ENCODE results near the gene SLC30A2. TPM values are rescaled to one million over a fixed set of nuclear protein-coding genes. Genes with fewer than 3 reads are reported as not detected.

Gene SLC30A2
- total RNA-seq, 2 experiments from 2014 or later, result not detected

GRCh38 chr1:26079960-26080814, 34.3 kb upstream of the SLC30A2 start:
- Mint-ChIP-seq H3K27ac (no peak overlapping the region), H3K27me3 (peaks cover 12% of the 10 kb centered on the region), H3K4me3 (no peak overlapping the region), H3K4me1 (ENCODE audit: low read depth) (peaks cover 11% of the 10 kb centered on the region), H3K9me3 (no peaks in the 10 kb centered on the region), H3K36me3 (no peaks in the 10 kb centered on the region)
- no peak for DNase-seq
- intact Hi-C loops (cut with micrococcal nuclease), result no loop called here
- ChIA-PET POLR2A (no interaction called here), CTCF (interaction anchor here (1.0 kb wide), 1 partner anchor 44 kb away, joined by 3 read pairs; no protein-coding TSS in a partner anchor)

- H3K9me3 Mint-ChIP-seq, result no peaks in the 10 kb centered on the region
- intact Hi-C loops (cut with micrococcal nuclease), result no loop called here
- peaks cover 5% of the 10 kb centered on the region for H3K27me3 Mint-ChIP-seq
- ChIA-PET CTCF (no interaction called here), POLR2A (no interaction called here)
- H3K4me1 Mint-ChIP-seq (ENCODE audit: low read depth), result peaks cover 11% of the 10 kb centered on the region
- H3K36me3 Mint-ChIP-seq, result no peaks in the 10 kb centered on the region
- no peak for DNase-seq
- no peak overlapping the region for H3K27ac Mint-ChIP-seq
- H3K4me3 Mint-ChIP-seq, result no peak overlapping the region
These were observed 33.3 kb upstream of the SLC30A2 start for GRCh38 chr1:26079178-26079563.

- POLR2A ChIA-PET, result no interaction called here
- Mint-ChIP-seq H3K4me1 (ENCODE audit: low read depth) (peaks cover 11% of the 10 kb centered on the region), H3K27me3 (no peaks in the 10 kb centered on the region), H3K27ac (no peak overlapping the region), H3K36me3 (no peaks in the 10 kb centered on the region), H3K9me3 (no peaks in the 10 kb centered on the region), H3K4me3 (no peak overlapping the region)
- intact Hi-C loops (cut with micrococcal nuclease), result no loop called here
- no peak for DNase-seq
- CTCF ChIA-PET, result no interaction called here
These were observed 32.6 kb upstream of the SLC30A2 start for GRCh38 chr1:26078286-26079177.

- POLR2A ChIA-PET, result no interaction called here
- no peaks in the 10 kb centered on the region for H3K27me3 Mint-ChIP-seq
- CTCF ChIA-PET, result interaction anchor here (0.6 kb wide), 1 partner anchor 399 kb away, joined by 3 read pairs; no protein-coding TSS in a partner anchor
- no peaks in the 10 kb centered on the region for H3K36me3 Mint-ChIP-seq
- H3K4me1 Mint-ChIP-seq (ENCODE audit: low read depth), result peaks cover 11% of the 10 kb centered on the region
- DNase-seq, result no peak
- intact Hi-C loops (cut with micrococcal nuclease), result no loop called here
- H3K27ac Mint-ChIP-seq, result no peak overlapping the region
- no peak overlapping the region for H3K4me3 Mint-ChIP-seq
- H3K9me3 Mint-ChIP-seq, result no peaks in the 10 kb centered on the region
These were observed 31.6 kb upstream of the SLC30A2 start for GRCh38 chr1:26077524-26077923.

DNA sequence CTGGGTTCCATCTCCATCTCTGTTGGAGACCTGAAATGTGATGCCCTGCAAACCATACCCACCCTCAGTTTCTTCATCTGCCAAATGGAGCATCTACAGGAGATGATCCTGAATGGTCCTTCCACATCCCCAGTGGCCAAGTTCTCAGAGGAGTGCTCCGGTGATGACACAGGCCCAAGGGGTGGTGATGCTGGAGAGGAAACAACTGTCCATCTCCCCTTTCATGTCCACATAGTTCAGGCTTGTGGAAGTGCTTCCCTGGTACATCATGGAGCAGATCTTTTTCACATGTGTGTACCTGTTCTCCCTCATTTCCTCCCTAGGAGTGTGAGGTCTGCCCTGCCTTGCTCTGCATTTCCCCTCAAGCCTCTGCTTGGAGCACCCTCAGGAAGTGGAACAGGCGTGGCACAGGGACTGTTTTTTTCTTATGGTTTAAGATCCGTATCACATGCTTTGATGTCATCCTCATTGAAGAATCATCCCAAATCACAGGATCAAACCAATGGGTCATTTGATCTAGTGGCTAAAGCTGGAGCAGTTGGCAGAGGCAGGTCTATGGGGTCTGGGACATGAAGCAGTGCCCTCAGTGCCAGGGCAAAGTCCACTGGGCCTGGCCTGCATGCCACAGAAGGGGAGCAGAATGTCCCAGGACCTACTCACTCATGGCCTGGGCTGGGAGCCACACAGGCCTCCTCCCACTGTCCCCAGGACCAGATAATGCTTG, 29.7 kb upstream of the SLC30A2 start:
- intact Hi-C loops (cut with micrococcal nuclease), result no loop called here
- H3K27ac Mint-ChIP-seq, result no peak overlapping the region
- H3K9me3 Mint-ChIP-seq, result no peaks in the 10 kb centered on the region
- no peaks in the 10 kb centered on the region for H3K36me3 Mint-ChIP-seq
- H3K27me3 Mint-ChIP-seq, result no peaks in the 10 kb centered on the region
- peaks cover 11% of the 10 kb centered on the region for H3K4me1 Mint-ChIP-seq (ENCODE audit: low read depth)
- ChIA-PET POLR2A (no interaction called here), CTCF (no interaction called here)
- no peak for DNase-seq
- no peak overlapping the region for H3K4me3 Mint-ChIP-seq

DNA sequence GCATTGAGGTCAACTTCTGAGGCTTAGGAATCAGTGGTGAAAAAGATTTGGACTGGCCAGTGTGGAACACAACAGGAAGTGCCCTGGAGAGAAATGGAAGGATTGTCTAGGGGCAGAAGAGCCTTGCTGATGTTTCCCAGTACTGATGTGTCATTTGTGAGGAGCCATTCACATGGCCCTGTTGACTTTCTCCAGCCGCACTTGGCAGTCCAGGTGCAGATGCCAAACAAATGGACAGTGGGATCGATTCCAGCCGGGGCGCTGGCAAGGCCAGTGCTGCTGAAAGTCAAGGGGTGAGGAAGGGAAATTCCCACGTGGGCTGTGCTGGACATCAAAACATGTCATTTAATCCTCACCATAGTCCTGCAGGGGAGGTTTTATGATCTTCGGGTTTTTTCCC, 26.4 kb upstream of the SLC30A2 start:
- CTCF ChIA-PET, result no interaction called here
- no peaks in the 10 kb centered on the region for H3K9me3 Mint-ChIP-seq
- H3K27me3 Mint-ChIP-seq, result no peaks in the 10 kb centered on the region
- DNase-seq, result no peak
- no peak overlapping the region for H3K27ac Mint-ChIP-seq
- H3K4me3 Mint-ChIP-seq, result no peak overlapping the region
- intact Hi-C loops (cut with micrococcal nuclease), result no loop called here
- POLR2A ChIA-PET, result no interaction called here
- H3K36me3 Mint-ChIP-seq, result no peaks in the 10 kb centered on the region
- peaks cover 8% of the 10 kb centered on the region for H3K4me1 Mint-ChIP-seq (ENCODE audit: low read depth)

- H3K36me3 Mint-ChIP-seq, result no peaks in the 10 kb centered on the region
- no peak overlapping the region for H3K27ac Mint-ChIP-seq
- H3K9me3 Mint-ChIP-seq, result no peaks in the 10 kb centered on the region
- no peak overlapping the region for H3K4me3 Mint-ChIP-seq
- CTCF ChIA-PET, result interaction anchor here (0.9 to 1.3 kb wide), 2 partner anchors 35 to 74 kb away, joined by 4 to 6 read pairs; no protein-coding TSS in a partner anchor
- peaks cover 7% of the 10 kb centered on the region for H3K4me1 Mint-ChIP-seq (ENCODE audit: low read depth)
- no peaks in the 10 kb centered on the region for H3K27me3 Mint-ChIP-seq
- POLR2A ChIA-PET, result no interaction called here
- intact Hi-C loops (cut with micrococcal nuclease), result no loop called here
- no peak for DNase-seq
These were observed 25.0 kb upstream of the SLC30A2 start for GRCh38 chr1:26070963-26071342.

GRCh38 chr1:26070296-26070962, 24.5 kb upstream of the SLC30A2 start:
- intact Hi-C loops (cut with micrococcal nuclease), result no loop called here
- no peak for DNase-seq
- H3K27ac Mint-ChIP-seq, result no peak overlapping the region
- H3K9me3 Mint-ChIP-seq, result no peaks in the 10 kb centered on the region
- no peaks in the 10 kb centered on the region for H3K27me3 Mint-ChIP-seq
- no peak overlapping the region for H3K4me3 Mint-ChIP-seq
- ChIA-PET CTCF (interaction anchor here (0.9 to 1.3 kb wide), 2 partner anchors 34 to 75 kb away, joined by 4 to 6 read pairs; no protein-coding TSS in a partner anchor), POLR2A (no interaction called here)
- H3K36me3 Mint-ChIP-seq, result no peaks in the 10 kb centered on the region
- peaks cover 1% of the 10 kb centered on the region for H3K4me1 Mint-ChIP-seq (ENCODE audit: low read depth)

GRCh38 chr1:26069941-26070295, 24.0 kb upstream of the SLC30A2 start:
- no peak overlapping the region for H3K4me3 Mint-ChIP-seq
- no peaks in the 10 kb centered on the region for H3K9me3 Mint-ChIP-seq
- ChIA-PET POLR2A (no interaction called here), CTCF (interaction anchor here (0.9 kb wide), 1 partner anchor 34 kb away, joined by 4 read pairs; no protein-coding TSS in a partner anchor)
- H3K4me1 Mint-ChIP-seq (ENCODE audit: low read depth), result no peaks in the 10 kb centered on the region
- H3K36me3 Mint-ChIP-seq, result no peaks in the 10 kb centered on the region
- H3K27ac Mint-ChIP-seq, result no peak overlapping the region
- intact Hi-C loops (cut with micrococcal nuclease), result no loop called here
- no peaks in the 10 kb centered on the region for H3K27me3 Mint-ChIP-seq
- no peak for DNase-seq

DNA sequence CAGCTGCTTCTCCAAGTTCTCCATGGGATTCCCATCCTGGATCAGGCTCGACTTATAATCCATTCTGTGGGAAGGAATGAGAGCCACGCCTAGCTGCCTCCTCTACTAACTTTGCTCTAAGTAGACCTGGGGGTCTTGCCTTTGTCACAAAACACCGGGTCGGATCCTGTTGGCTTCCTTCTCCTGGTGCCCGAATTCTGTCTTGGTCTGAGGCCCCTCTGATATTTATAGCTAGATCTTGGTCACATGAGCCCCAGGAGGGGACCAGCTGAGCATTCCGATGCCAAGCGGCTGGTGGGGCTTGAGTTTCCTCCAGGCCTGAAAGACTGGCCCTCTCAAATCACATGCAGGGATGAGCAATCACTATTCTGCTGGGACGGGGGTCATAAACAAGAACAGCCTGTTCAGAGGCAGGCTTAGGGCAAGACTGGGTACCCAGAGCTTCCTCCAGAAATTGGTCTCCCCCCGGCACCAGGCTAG, 21.6 kb upstream of the SLC30A2 start, which contains the start of gene TRIM63:
Gene TRIM63 (minus strand): TSS at position 199 of the 480 bp plus-strand sequence. CDS start 136 bp downstream, at position 63.
- ChIA-PET CTCF (no interaction called here), POLR2A (no interaction called here)
- intact Hi-C loops (cut with micrococcal nuclease), result no loop called here
- no peaks in the 10 kb centered on the region for H3K9me3 Mint-ChIP-seq
- H3K36me3 Mint-ChIP-seq, result no peaks in the 10 kb centered on the region
- no peaks in the 10 kb centered on the region for H3K4me1 Mint-ChIP-seq (ENCODE audit: low read depth)
- no peaks in the 10 kb centered on the region for H3K27me3 Mint-ChIP-seq
- no peak within 1 kb of the TSS for H3K27ac Mint-ChIP-seq
- DNase-seq, result no peak
- H3K4me3 Mint-ChIP-seq, result no peak within 1 kb of the TSS

DNA sequence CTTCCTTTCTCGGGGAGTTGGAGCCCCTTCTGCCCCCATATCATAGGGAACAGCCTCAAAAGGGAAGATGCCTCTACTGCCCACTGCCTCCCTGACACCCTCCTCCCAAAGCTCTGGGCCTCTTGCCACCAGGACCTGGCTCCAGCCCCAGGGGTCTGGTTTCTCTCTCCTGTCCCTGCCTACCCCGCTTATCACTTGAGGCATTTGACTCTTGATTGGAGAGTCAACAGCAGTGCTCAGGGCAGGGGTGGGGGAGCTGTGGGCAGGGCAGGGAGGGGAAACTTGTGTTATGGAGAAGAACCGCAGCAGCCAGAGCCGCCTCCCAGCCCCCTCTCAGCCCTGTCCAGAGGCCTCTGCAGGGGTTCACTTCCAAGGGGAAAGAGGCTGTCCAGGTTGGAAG, 20.9 kb upstream of the SLC30A2 start:
- Mint-ChIP-seq H3K4me1 (ENCODE audit: low read depth) (no peaks in the 10 kb centered on the region), H3K4me3 (no peak overlapping the region), H3K36me3 (no peaks in the 10 kb centered on the region), H3K27me3 (no peaks in the 10 kb centered on the region), H3K9me3 (no peaks in the 10 kb centered on the region), H3K27ac (no peak overlapping the region)
- ChIA-PET POLR2A (no interaction called here), CTCF (no interaction called here)
- DNase-seq, result no peak
- intact Hi-C loops (cut with micrococcal nuclease), result no loop called here

Data from activated CD4-positive, alpha-beta memory T cell treated with anti-CD3 and anti-CD28 coated beads for 36 hours (primary cell).